K562 treated with DMSO at 1 percent for 4 hours (cell line): ENCODE measurements around the gene PTGES3L. TPM values are rescaled to one million over a fixed set of nuclear protein-coding genes. Genes with fewer than 3 reads are reported as not detected.

Experiments used
- total RNA-seq: library from RNA; unstranded; fragments of 300-600 nt; gene quantifications from 2 replicates; pipeline ENCODE4 v1.2.3, GENCODE V29; 2022; ENCODE audit not compliant: insufficient read depth

PTGES3L gene
- 3.6 and 5.7 TPM in 2 replicates for total RNA-seq

DNA sequence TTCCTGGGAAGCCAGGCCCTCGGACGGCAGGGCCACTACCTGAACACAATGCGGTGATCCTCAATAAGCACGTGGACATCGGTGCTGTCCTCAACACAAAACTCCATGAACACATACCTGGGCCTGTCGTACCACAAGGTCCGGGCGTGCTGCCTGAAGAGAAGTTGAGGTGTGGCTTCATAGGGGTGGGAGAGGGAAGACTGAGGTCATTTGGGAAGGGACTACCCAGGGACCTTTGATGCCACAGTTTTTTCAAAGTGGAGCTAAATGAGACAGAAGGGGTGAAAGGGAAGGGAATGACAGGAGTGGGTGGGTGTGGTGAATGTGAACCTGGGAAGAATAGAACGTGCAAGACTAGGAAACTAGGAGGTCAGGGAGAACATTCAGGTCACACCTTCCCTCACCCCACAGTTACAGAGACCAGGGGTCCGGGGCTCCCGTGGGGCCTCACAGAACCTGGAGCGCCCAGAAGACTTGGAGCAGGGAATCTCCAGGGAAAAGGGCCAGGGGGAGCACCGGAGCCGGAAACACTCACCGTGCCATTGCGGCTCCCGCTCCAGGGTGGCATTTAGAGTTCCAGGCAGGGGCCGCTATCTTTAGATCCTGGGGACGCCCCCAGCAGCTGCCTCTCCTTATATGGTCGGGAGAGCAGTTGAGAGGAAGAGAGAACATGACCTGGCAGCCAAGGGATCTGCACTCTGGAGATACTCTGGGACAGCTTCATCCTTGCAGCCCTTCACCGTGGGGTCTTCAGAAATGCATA lies at the start of gene PTGES3L:
Gene PTGES3L, minus strand, starts transcription at position 570 of the 763 bp plus-strand sequence. Its CDS starts 27 bp downstream, at position 543.

DNA sequence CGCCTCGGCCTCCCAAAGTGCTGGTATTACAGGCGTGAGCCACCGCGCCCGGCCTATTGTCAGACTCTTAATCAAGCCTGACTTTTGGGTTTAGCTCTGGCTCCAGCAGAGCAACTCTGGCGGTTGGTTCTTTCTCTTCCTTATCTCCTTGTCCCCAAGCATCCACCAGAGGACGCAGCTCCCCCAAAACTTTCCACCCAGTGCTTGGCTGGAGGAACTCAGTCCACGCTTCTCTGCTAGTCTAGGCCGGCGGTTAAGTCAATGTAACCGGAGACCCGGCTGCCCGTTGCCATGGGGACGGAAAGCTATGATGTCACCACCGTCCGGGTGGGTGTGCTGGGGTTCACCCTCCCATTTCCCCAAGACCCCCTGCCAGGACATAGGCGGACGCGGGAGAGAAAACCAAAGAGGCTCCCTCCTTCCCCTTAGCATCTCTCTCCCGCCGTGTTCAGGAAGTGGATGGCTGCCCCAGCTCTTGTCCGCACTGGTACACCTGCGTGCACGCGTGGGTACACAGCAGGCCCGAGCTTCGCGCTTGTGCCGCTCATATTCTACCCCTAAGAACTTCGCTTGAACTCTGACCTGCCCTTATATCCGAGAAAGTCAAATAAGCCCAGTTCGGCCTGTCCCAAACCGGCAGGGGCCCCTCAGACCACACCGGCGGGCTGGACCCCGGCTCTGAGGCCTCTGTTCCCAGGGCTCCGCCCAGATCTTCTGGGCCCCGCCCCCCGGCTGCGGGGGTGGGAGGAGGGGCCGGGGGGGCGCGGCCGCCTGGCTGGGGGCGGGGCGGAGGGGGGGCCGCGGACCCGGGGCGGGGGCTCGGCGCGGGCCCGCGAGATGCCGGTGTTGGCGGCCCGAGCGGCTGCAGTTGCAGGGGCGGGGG lies 44.8 kb upstream of the PTGES3L start, which contains the start of gene RND2:
Gene RND2, plus strand, starts transcription at position 825 of the 883 bp plus-strand sequence. CDS start 117 bp downstream, outside the sequence.

GRCh38 chr17:43021741-43022512 lies 42.0 kb upstream of the PTGES3L start, which contains the start of gene VAT1:
Gene VAT1, minus strand, starts transcription at chr17:43022385. Its CDS starts 63 bp downstream, at chr17:43022322.

GRCh38 chr17:43006639-43007551 lies 27.0 kb upstream of the PTGES3L start, which contains the start of gene IFI35:
Gene IFI35, plus strand, starts transcription at chr17:43006784. Its CDS starts 164 bp downstream, at chr17:43006948.

DNA sequence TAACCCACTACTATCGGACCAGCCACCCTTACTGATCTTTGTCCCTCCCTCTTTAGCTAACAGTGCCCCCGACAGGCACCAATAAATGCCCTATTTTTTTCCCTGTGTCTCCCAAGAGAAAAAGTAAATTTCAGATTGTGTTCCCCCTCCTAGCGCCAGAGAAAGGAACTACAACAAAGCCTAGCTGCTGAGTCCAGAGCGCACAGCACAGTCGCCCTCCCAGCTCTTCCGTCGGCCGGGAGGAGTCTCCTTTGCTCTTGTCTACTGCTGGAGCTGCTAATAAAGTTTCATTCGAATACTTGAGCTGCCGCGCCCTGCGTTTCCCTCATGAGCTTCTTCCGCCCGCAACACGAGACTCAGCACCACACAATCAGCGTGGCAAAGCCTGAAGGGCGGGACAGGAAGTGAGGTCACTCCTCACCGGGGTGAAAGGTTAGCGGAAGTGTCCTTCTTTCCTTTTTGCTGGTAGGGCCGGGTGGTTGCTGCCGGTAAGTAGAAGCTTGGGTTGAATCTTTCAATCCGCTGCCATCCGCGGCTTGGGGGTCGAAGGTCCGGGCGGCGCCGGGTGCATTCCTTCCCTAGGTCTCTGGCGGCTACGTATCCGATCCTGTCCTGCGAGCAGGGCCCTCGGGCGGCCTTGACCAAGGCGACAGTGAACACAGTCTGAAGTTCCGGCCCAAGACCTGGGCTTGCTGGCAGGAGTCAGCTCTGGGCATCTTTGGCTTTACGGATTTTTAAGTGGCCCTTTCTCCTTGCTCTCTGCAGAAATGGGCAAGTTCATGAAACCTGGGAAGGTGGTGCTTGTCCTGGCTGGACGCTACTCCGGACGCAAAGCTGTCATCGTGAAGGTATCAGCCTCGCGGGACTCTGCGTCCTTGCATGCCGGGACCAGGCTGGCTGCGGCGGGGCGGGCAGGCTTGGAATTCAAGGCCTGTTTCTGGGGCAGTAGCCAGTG lies 18.4 kb upstream of the PTGES3L start, which contains the start of gene RPL27:
Gene RPL27, plus strand, starts transcription at position 436 of the 955 bp plus-strand sequence. Its CDS starts 332 bp downstream, at position 768.

DNA sequence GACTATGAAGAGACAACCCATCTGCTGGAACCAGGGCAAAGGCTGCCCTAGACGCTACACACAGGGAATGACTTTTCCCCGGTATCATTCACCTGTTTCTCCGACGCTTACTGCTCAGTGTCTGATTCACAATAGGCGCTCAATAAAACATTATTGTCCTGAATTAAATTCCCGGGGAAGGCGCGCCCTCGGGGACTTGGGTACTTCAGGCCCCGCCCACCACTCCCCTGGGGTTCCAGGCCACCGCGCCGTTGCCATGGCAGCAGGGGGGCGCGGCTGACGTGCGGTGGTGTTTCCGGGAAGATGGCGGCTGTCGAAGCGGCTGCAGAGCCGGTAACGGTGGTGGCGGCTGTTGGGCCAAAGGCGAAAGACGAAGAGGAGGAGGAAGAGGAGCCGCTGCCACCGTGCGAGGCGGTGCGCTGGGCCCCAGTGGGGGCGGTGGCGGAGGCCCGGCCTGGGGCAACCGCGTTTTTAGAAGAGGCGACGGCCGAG lies 440 bp upstream of the PTGES3L start, which contains the start of gene RUNDC1:
Gene RUNDC1, plus strand, starts transcription at position 292 of the 492 bp plus-strand sequence. Its CDS starts 12 bp downstream, at position 304.

DNA sequence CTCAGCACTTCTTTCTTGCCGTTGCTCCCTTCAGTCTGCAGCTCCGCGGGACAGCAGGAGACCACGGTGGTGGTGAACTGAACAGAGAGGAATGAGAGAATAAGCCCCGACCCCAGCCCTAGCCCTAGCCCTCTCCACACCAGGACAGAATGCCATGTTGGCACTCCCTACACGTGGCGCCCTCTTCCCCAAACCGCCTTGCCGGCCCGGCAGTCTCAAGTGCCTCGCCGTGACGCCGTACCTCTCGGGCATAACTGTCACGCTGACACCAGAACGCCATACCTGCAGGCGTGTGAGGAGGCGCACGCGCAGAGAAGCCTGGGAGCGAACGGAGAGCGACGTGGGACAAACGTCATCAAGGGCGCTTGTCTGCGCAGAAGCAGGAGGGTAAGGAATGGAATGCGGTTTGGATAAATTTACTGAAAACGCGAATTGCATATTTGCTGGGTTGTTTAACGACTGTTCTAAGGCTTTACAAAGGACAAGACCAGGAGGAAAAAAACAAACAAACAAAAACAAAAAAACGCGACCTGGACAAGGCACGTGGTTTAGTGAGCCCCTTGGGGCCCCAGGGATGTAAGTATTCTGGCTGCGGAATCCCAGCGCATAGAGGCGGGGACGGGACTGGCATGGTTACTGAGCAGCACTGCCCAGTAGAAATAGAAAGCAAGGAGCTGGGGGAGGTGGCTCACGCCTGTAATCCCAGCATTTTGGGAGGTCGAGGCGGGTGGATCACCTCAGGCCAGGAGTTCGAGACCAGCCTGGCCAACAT lies 15.5 kb downstream of the PTGES3L start, which contains the start of gene AARSD1:
Gene AARSD1, minus strand, starts transcription at position 294 of the 772 bp plus-strand sequence. Its CDS starts 14 bp downstream, at position 280.

Other genes with a start within 250 kb of the PTGES3L start
- 17.7 and 17.9 TPM in 2 replicates for gene EZH1, start 235.0 kb downstream of the PTGES3L start, total RNA-seq
- gene RAMP2, start 218.9 kb downstream of the PTGES3L start, total RNA-seq: not detected in 2 replicates
- gene VPS25, start 206.6 kb downstream of the PTGES3L start, total RNA-seq: 93.6 and 122 TPM in 2 replicates
- 5.5 and 14.0 TPM in 2 replicates for gene WNK4, start 199.5 kb downstream of the PTGES3L start, total RNA-seq
- gene COA3, start 181.4 kb downstream of the PTGES3L start, total RNA-seq: 45.6 and 46.7 TPM in 2 replicates
- gene CNTD1, start 181.2 kb downstream of the PTGES3L start, total RNA-seq: not detected in 2 replicates
- gene BECN1, start 155.8 kb downstream of the PTGES3L start, total RNA-seq: 32.0 and 36.7 TPM in 2 replicates
- 90.8 and 94.0 TPM in 2 replicates for gene PSME3, start 146.7 kb downstream of the PTGES3L start, total RNA-seq
- 6.7 and 7.0 TPM in 2 replicates for gene AOC2, start 135.5 kb downstream of the PTGES3L start, total RNA-seq
- 3.9 and 5.9 TPM in 2 replicates for gene AOC3, start 128.9 kb downstream of the PTGES3L start, total RNA-seq
- gene G6PC1, start 79.3 kb downstream of the PTGES3L start, total RNA-seq: not detected in 2 replicates
- gene AARSD1, start 15.6 kb downstream of the PTGES3L start, total RNA-seq: 25.6 and 25.8 TPM in 2 replicates
- gene RUNDC1, start 485 bp upstream of the PTGES3L start, total RNA-seq: 8.2 and 10.7 TPM in 2 replicates
- gene RPL27, start 18.3 kb upstream of the PTGES3L start, total RNA-seq: 5,237 and 5,369 TPM in 2 replicates
- gene IFI35, start 26.7 kb upstream of the PTGES3L start, total RNA-seq: 27.4 and 35.9 TPM in 2 replicates
- gene VAT1, start 42.3 kb upstream of the PTGES3L start, total RNA-seq: 415 and 432 TPM in 2 replicates
- 2.1 and 2.3 TPM in 2 replicates for gene RND2, start 45.2 kb upstream of the PTGES3L start, total RNA-seq
- 35.9 and 42.0 TPM in 2 replicates for gene BRCA1, start 145.3 kb upstream of the PTGES3L start, total RNA-seq
- gene NBR1, start 191.1 kb upstream of the PTGES3L start, total RNA-seq: 40.4 and 40.7 TPM in 2 replicates
- gene TMEM106A, start 231.8 kb upstream of the PTGES3L start, total RNA-seq: 0.23 TPM in 1 of 2 replicates, not detected in the other
- gene CCDC200, start 248.5 kb upstream of the PTGES3L start, total RNA-seq: 2.1 TPM in 1 of 2 replicates, not detected in the other